Right cardiac atrium (tissue), 5 donors: ENCODE results near the gene POR. TPM values are rescaled to one million over a fixed set of nuclear protein-coding genes. Genes with fewer than 3 reads are reported as not detected.
"Not testable (repeated sequence)": the region's sequence is repeated elsewhere in the genome, so short reads cannot be mapped to it uniquely, and the experiment has no call there.

Experiments
- ATAC-seq, 2 donors: fragments of 200-7000 bp; cut with Tn5 transposase; one replicate each; pipeline versions ENCODE4 v1.8.0 to v1.9.1; 2020; ENCODE audit warnings: moderate library complexity in 2 of 2, mild to moderate bottlenecking in 1 of 2
- DNase-seq, 3 donors: peaks; one replicate each; pipeline ENCODE4 v3.0.0-alpha.2; 2020
- H3K27ac ChIP-seq: one replicate; pipeline ENCODE4 v1.5.1; 2013; ENCODE audit warnings: mild to moderate bottlenecking, low read length, control low read depth, moderate library complexity
- H3K27me3 ChIP-seq: one replicate; pipeline ENCODE4 v1.6.1; 2013; ENCODE audit not compliant: control insufficient read depth, insufficient read depth
- H3K4me1 ChIP-seq: one replicate; pipeline ENCODE4 v1.6.1; 2013; ENCODE audit warnings: low read length; ENCODE audit not compliant: control insufficient read depth, insufficient read depth
- H3K4me3 ChIP-seq: one replicate; pipeline ENCODE4 v1.5.1; 2013; ENCODE audit warnings: low read length, control low read depth
- H3K9me3 ChIP-seq: one replicate; pipeline ENCODE4 v1.6.1; 2013; ENCODE audit warnings: low read length; ENCODE audit not compliant: control insufficient read depth
- WGBS: extraction: QIAGEN DNeasy Blood & Tissue Kit; methylation state at CpG from one replicate; pipeline ENCODE4 v1.1.7; 2013; 5-methylcytosine and 5-hydroxymethylcytosine counted together
- intact Hi-C, 4 donors: fragments of 100-400 bp; cut with DNase I; formaldehyde crosslinking; loops; one replicate each; pipeline versions ENCODE4 v1.11.0 to v1.14.0; 2022 to 2023
- polyA plus RNA-seq: library from polyadenylated mRNA; stranded (reverse); fragments of 200-250 nt; gene quantifications from one replicate; pipeline ENCODE4 v1.2.3, GENCODE V29; 2013
- total RNA-seq, 4 donors: library from RNA; stranded (reverse); fragmentation: NEBNext Ultra II Directional; extraction: Animal tissue kit (Norgen Biotek cat#: 25700); gene quantifications; one replicate each; pipeline ENCODE4 v1.2.1, GENCODE V29; 2021
- donor health status: healthy with polysubstance abuse.
- donor health status: DM: no; HTN: yes; CAD: no.
- donor health status: DM: no; HTN: no; CAD: no.
- donor health status: DM: no; HTN: yes; CAD: no; lungs with severe emphysema.
- donor health status: DM: yes; HTN: yes; CAD: no.

The POR gene
- total and polyA plus RNA-seq, 5 donors, result 47.4 to 122 (median 61.1) TPM

GRCh38 chr7:75887669-75888369, 27.1 kb upstream of the POR start:
- WGBS, result 93% methylated on average over 13 of the region's 13 CpGs
- ATAC-seq, result no peak

GRCh38 chr7:75888464-75889222, 26.3 kb upstream of the POR start:
- ATAC-seq (peak; percentile 19 to 54), DNase-seq (peak in 2 of 3 donors; percentile 59 to 67)
- Histone ChIP-seq H3K27ac (no peak overlapping the region), H3K4me1 (no peaks in the 10 kb centered on the region), H3K27me3 (no peaks in the 10 kb centered on the region), H3K4me3 (no peak overlapping the region), H3K9me3 (no peaks in the 10 kb centered on the region)
- intact Hi-C loops, result no loop called here
- 71% methylated on average over 23 of the region's 23 CpGs for WGBS

More at GRCh38 chr7:75887669-75888369, 27.1 kb upstream of the POR start:
- no peaks in the 10 kb centered on the region for H3K9me3 ChIP-seq
- H3K4me3 ChIP-seq, result no peak overlapping the region
- peak in 1 of 3 donors; percentile 58 for DNase-seq
- H3K27me3 ChIP-seq, result no peaks in the 10 kb centered on the region
- intact Hi-C loops, result no loop called here
- H3K27ac ChIP-seq, result no peak overlapping the region
- H3K4me1 ChIP-seq, result no peaks in the 10 kb centered on the region

DNA sequence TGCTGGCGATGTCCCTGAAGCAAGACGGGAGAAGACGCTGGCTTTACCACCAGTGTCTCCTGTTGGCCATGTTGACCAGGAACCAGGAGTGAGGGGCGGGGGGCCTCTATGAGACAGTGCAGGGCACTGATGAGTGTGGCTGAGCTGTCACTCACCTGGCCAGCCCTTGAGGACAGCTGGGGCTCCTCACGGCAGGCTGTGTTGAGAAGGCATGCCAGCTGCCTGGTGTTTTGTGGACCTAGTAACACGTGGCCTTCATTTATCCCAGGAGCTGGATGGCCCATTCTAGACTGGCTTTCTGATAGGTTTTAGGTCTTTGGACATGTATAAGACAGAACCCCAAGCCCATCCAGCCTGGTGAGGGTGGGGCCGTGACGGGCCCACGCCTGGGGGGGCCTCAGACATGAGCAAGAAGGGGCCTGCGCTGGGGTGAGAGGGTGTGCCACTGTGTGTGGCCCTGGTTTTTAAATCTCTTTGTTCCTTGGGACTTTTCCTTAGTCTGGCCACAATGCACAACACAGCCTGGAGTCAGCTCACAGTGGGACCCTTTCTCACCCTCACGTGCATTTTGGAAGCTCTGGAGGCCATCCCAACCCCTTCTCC, 25.6 kb upstream of the POR start:
- no peaks in the 10 kb centered on the region for H3K27me3 ChIP-seq
- H3K27ac ChIP-seq, result no peak overlapping the region
- no peak overlapping the region for H3K4me3 ChIP-seq
- no peaks in the 10 kb centered on the region for H3K4me1 ChIP-seq
- ATAC-seq (peak in 1 of 2 donors; percentile 2), DNase-seq (peak in 1 of 3 donors; percentile 29)
- WGBS, result 88% methylated on average over 11 of the region's 11 CpGs
- H3K9me3 ChIP-seq, result no peaks in the 10 kb centered on the region
- intact Hi-C loops, result no loop called here

DNA sequence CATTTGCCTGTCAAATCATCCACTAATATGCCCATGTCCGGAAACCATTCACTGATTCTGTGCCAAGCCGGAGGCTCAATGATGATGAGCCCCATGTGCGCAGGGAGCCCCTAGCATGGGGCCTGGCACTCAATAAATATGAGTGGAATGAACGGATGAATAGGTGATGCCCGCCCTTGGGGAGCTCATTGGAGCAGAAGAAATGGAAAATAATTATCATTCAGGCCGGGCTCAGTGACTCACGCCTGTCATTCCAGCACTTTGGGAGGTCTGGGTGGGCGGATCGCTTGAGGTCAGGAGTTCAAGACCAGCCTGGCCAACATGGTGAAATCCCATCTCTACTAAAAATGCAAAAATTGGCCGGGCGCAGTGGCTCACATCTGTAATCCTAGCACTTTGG, 25.1 kb upstream of the POR start:
- H3K9me3 ChIP-seq, result no peaks in the 10 kb centered on the region
- H3K4me1 ChIP-seq, result no peaks in the 10 kb centered on the region
- peak in 2 of 3 donors; percentile 15 to 40 for DNase-seq
- no peak for ATAC-seq
- 79% methylated on average over 11 of the region's 11 CpGs for WGBS
- intact Hi-C loops, result no loop called here
- no peaks in the 10 kb centered on the region for H3K27me3 ChIP-seq
- H3K4me3 ChIP-seq, result no peak overlapping the region
- no peak overlapping the region for H3K27ac ChIP-seq

GRCh38 chr7:75891237-75891636, 23.7 kb upstream of the POR start:
- WGBS, result 77% methylated on average over 7 of the region's 7 CpGs
- H3K4me1 ChIP-seq, ATAC-seq, H3K4me3 ChIP-seq, intact Hi-C loops, H3K27ac ChIP-seq, H3K27me3 ChIP-seq, H3K9me3 ChIP-seq: not testable (repeated sequence)
- peak in 1 of 3 donors; percentile 10 for DNase-seq

DNA sequence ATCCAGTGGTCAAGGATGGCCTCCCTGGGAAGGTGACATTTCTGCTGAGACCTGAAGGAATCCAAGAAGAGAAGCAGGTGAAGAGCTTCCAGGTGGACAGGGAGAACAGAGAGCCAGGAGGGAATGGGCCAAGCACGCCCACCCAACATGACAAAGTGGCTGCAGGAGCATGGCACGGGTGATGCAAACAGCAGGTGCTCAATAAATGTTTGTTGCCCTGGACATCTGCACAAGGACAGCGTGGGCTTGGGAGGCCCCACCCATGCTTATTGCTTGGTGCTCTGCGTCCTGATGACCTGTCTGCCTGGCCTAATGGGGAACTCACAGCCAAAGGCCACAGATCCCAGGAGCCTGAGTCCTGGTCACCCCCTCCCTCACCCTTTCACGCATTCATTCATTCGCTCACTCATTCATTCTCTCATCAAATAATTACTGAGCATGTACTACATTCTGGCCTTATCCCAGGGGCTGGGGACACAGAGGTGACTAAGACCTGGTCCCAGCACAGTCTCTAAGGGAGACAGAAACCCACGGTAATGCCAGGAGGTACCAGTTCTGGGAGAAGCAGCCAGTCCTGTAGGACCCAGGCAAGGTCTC, 23.0 kb upstream of the POR start:
- ATAC-seq, result no peak
- 92% methylated on average over 7 of the region's 7 CpGs for WGBS
- intact Hi-C loops, result no loop called here
- peak in 1 of 3 donors; percentile 30 for DNase-seq
- Histone ChIP-seq H3K4me3 (no peak overlapping the region), H3K9me3 (no peaks in the 10 kb centered on the region), H3K27me3 (no peaks in the 10 kb centered on the region), H3K27ac (no peak overlapping the region), H3K4me1 (no peaks in the 10 kb centered on the region)

- DNase-seq, result peak; percentile 76 to 86 (median 82)
Observed at GRCh38 chr7:75892634-75893272, 22.2 kb upstream of the POR start.

DNA sequence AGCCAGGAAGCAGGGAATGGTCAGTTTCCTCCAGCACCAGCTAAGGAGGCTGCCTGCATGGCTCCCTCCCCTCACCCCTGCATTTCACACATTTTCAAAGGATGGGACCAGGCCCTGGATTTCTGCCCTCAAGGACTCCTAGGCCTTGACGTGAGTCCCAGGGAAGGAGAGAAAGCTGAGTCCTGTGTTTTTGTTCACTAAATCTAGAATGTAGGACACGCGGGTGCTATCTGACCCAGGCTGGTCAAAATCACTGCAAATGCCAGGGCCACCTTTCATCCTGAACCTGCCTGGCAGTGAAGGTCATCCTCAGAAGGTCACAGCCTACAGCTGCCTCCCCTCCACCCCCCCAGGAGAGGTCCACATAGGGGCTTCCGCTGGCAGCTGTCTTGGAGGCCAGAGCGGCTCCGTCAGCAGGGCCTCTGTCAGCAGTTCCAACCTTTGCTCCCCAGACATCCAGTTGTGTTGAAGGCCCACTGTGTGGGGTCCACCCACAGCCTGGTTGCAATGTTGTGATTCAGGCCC, 18.1 kb upstream of the POR start:
- no peaks in the 10 kb centered on the region for H3K27me3 ChIP-seq
- H3K4me3 ChIP-seq, result no peak overlapping the region
- no peaks in the 10 kb centered on the region for H3K9me3 ChIP-seq
- intact Hi-C loops, result no loop called here
- ATAC-seq (no peak), DNase-seq (peak in 2 of 3 donors; percentile 10 to 14)
- 85% methylated on average over 6 of the region's 6 CpGs for WGBS
- H3K27ac ChIP-seq, result no peak overlapping the region
- H3K4me1 ChIP-seq, result no peaks in the 10 kb centered on the region

More at GRCh38 chr7:75892634-75893272, 22.2 kb upstream of the POR start:
- WGBS, result 59% methylated on average over 15 of the region's 15 CpGs
- intact Hi-C loops, result no loop called here
- Histone ChIP-seq H3K4me3 (no peak overlapping the region), H3K9me3 (no peaks in the 10 kb centered on the region), H3K27ac (no peak overlapping the region), H3K27me3 (no peaks in the 10 kb centered on the region), H3K4me1 (no peaks in the 10 kb centered on the region)
- ATAC-seq, result peak; percentile 69 to 72

GRCh38 chr7:75900617-75901315, 14.2 kb upstream of the POR start:
- Histone ChIP-seq H3K9me3 (no peaks in the 10 kb centered on the region), H3K4me1 (no peaks in the 10 kb centered on the region), H3K27me3 (no peaks in the 10 kb centered on the region), H3K27ac (no peak overlapping the region), H3K4me3 (no peak overlapping the region)
- ATAC-seq (no peak), DNase-seq (no peak)
- 87% methylated on average over 9 of the region's 9 CpGs for WGBS
- intact Hi-C loops, result no loop called here
